Psoas muscle (tissue), 8 donors: ENCODE results near the gene B4GALNT4. TPM values are rescaled to one million over a fixed set of nuclear protein-coding genes. Genes with fewer than 3 reads are reported as not detected.

Source experiments
- ATAC-seq, 4 donors: fragments of 200-7000 bp; cut with Tn5 transposase; one replicate each; pipeline ENCODE4 v1.9.1; 2020; ENCODE audit warnings: moderate library complexity in 3 of 4, mild to moderate bottlenecking in 2 of 4
- DNase-seq, 2 donors: peaks; one replicate each; pipeline ENCODE4 v3.0.0-alpha.2; 2020
- H3K27ac ChIP-seq: fragments of 200-600 bp; one replicate; pipeline ENCODE4 v1.8.0; 2022
- H3K27me3 ChIP-seq, 3 donors: fragments of 200-600 bp in 1 of 3; one replicate each; pipeline versions ENCODE4 v1.6.1 to v1.8.0; 2013 to 2022; ENCODE audit warnings: low read length in 2 of 3, mild to moderate bottlenecking in 2 of 3, moderate library complexity in 1 of 3; ENCODE audit not compliant: insufficient read depth in 3 of 3
- H3K36me3 ChIP-seq, 2 donors: fragments of 200-600 bp in 1 of 2; one replicate each; pipeline versions ENCODE4 v1.6.1 to v1.8.0; 2013 to 2022; ENCODE audit warnings: low read depth in 1 of 2, mild to moderate bottlenecking in 1 of 2, moderate library complexity in 1 of 2; ENCODE audit not compliant: insufficient read depth in 1 of 2
- H3K4me1 ChIP-seq: fragments of 200-600 bp; one replicate; pipeline ENCODE4 v1.8.0; 2022
- H3K4me3 ChIP-seq: fragments of 200-600 bp; one replicate; pipeline ENCODE4 v1.8.0; 2022; ENCODE audit warnings: mild to moderate bottlenecking
- H3K9me3 ChIP-seq: fragments of 200-600 bp; one replicate; pipeline ENCODE4 v1.8.0; 2022
- CTCF ChIP-seq: fragments of 200-600 bp; IDR thresholded peaks from one replicate; pipeline ENCODE4 v1.8.0; 2022; ENCODE audit warnings: antibody characterized with exemption
- WGBS, 3 donors: extraction: QIAGEN DNeasy Blood & Tissue Kit; methylation state at CpG; one replicate each; pipeline versions ENCODE4 v1.1.6 to v1.1.7; 2013; 5-methylcytosine and 5-hydroxymethylcytosine counted together
- intact Hi-C, 2 donors: fragments of 100-400 bp; cut with DNase I; formaldehyde crosslinking; loops; one replicate each; pipeline versions ENCODE4 v1.11.0 to v1.14.2; 2022
- polyA plus RNA-seq, 3 donors: library from polyadenylated mRNA; stranded (reverse); fragments of 200-250 nt; gene quantifications; one replicate each; pipeline ENCODE4 v1.2.3, GENCODE V29; 2013
- total RNA-seq, 4 donors: library from RNA; stranded (reverse); fragmentation: NEBNext Ultra II Directional in 2 of 4; extraction: Animal tissue kit (Norgen Biotek cat#: 25700) in 2 of 4; gene quantifications; one replicate each; pipeline versions ENCODE4 v1.2.1 to v1.2.4, GENCODE V29; 2021 to 2023
- donor health status: healthy with polysubstance abuse.
- donor health status: DM: no; HTN: no; CAD: no; lungs with moderate emphysema.
- donor health status: Bipolar disorder and iron deficiency.
- donor health status: healthy.
- donor health status: DM: yes; HTN: yes; CAD: no.
- donor health status: DM: no; HTN: no; CAD: no.
- donor health status: DM: no; HTN: no; CAD: no.
- donor health status: DM: yes; HTN: yes; CAD: no.

B4GALNT4 gene
- total and polyA plus RNA-seq, 7 donors = 0.04 to 0.27 (median 0.06) TPM; not detected in 1

- 2 to 3% (median 2%) methylated on average over 23 to 60 of the region's 61 CpGs for WGBS, 3 donors
Observed at GRCh38 chr11:368414-369335, 624 bp upstream of the B4GALNT4 start.

GRCh38 chr11:370070-370941 is 1.0 kb downstream of the B4GALNT4 start:
- 23 to 37% (median 35%) methylated on average over 29 to 42 of the region's 42 CpGs for WGBS, 3 donors
- H3K4me1 ChIP-seq = no peaks in the 10 kb centered on the region
- ATAC-seq (no peak), DNase-seq (peak in 1 of 2 donors; percentile 29)
- no peaks in the 10 kb centered on the region for H3K36me3 ChIP-seq
- TF ChIP-seq CTCF = no peak
- H3K27me3 ChIP-seq = peaks cover 0 to 56% (median 21%) of the 10 kb centered on the region in 3 donors
- H3K9me3 ChIP-seq = no peaks in the 10 kb centered on the region
- no peak overlapping the region for H3K27ac ChIP-seq
- intact Hi-C loops = no loop called here
- H3K4me3 ChIP-seq = no peak overlapping the region

More at GRCh38 chr11:368414-369335, 624 bp upstream of the B4GALNT4 start:
- no peak for ATAC-seq
- Histone ChIP-seq H3K9me3 (no peaks in the 10 kb centered on the region), H3K4me3 (peak overlapping the region; percentile 2), H3K27me3 (peaks cover 0 to 69% (median 29%) of the 10 kb centered on the region in 3 donors), H3K36me3 (no peaks in the 10 kb centered on the region), H3K27ac (no peak overlapping the region), H3K4me1 (no peaks in the 10 kb centered on the region)
- TF ChIP-seq CTCF = no peak
- intact Hi-C loops = no loop called here
- peak in 1 of 2 donors; percentile 41 for DNase-seq

- Histone ChIP-seq H3K9me3 (no peaks in the 10 kb centered on the region), H3K36me3 (no peaks in the 10 kb centered on the region), H3K4me1 (no peaks in the 10 kb centered on the region), H3K27me3 (peaks cover 0 to 48% (median 20%) of the 10 kb centered on the region in 3 donors), H3K4me3 (no peak overlapping the region), H3K27ac (no peak overlapping the region)
- intact Hi-C loops = no loop called here
- peak in 1 of 2 donors; percentile 51 for DNase-seq
- no peak for ATAC-seq
- WGBS, 3 donors = 82 to 90% (median 86%) methylated on average over 5 of the region's 5 CpGs
- no peak for TF ChIP-seq CTCF
Observed at GRCh38 chr11:371051-371450, 1.8 kb downstream of the B4GALNT4 start.

GRCh38 chr11:371716-372590 is 2.7 kb downstream of the B4GALNT4 start:
- Histone ChIP-seq H3K27me3 (peaks cover 0 to 40% (median 20%) of the 10 kb centered on the region in 3 donors), H3K36me3 (no peaks in the 10 kb centered on the region), H3K27ac (no peak overlapping the region), H3K4me1 (no peaks in the 10 kb centered on the region), H3K9me3 (no peaks in the 10 kb centered on the region), H3K4me3 (no peak overlapping the region)
- intact Hi-C loops = no loop called here
- TF ChIP-seq CTCF = no peak
- WGBS, 3 donors = 67 to 75% (median 68%) methylated on average over 19 of the region's 19 CpGs
- ATAC-seq (no peak), DNase-seq (peak in 1 of 2 donors; percentile 48)
